SK-N-SH treated with all-trans-retinoic acid at 6 μM for 48 hours (cell line): ENCODE data around the gene PPP2R5A.

Source experiments
- ATAC-seq: fragments of 200-7000 bp; cut with Tn5 transposase; 3 replicates; pipeline ENCODE4 v1.9.1; 2020; ENCODE audit warnings: mild to moderate bottlenecking, moderate library complexity
- ARNTL ChIP-seq: fragments of 450-650 bp; formaldehyde crosslinking; IDR thresholded peaks from 2 replicates; pipeline ENCODE4 v1.5.0; 2020; ENCODE audit warnings: low read depth, mild to moderate bottlenecking, moderate library complexity, borderline replicate concordance
- BACH2 ChIP-seq: fragments of 250-450 bp; sonication (Bioruptor Pico); IDR thresholded peaks from 2 replicates; pipeline ENCODE4 v1.9.0; 2021; ENCODE audit warnings: mild to moderate bottlenecking, borderline replicate concordance
- CSDC2 ChIP-seq: fragments of 250-450 bp; sonication (Bioruptor Pico); IDR thresholded peaks from 2 replicates; pipeline ENCODE4 v1.5.0; 2020; ENCODE audit warnings: mild to moderate bottlenecking, moderate library complexity
- CSRNP3 ChIP-seq: fragments of 250-450 bp; sonication (Bioruptor Pico); IDR thresholded peaks from 2 replicates; pipeline ENCODE4 v1.5.1; 2021; ENCODE audit warnings: mild to moderate bottlenecking, moderate library complexity
- ESRRG ChIP-seq: fragments of 250-450 bp; sonication (Bioruptor Pico); IDR thresholded peaks from 2 replicates; pipeline ENCODE4 v1.6.1; 2021; ENCODE audit warnings: mild to moderate bottlenecking
- GLIS3 ChIP-seq: fragments of 250-450 bp; sonication (Bioruptor Pico); IDR thresholded peaks from 2 replicates; pipeline ENCODE4 v1.5.0; 2020; ENCODE audit warnings: mild to moderate bottlenecking, moderate library complexity
- ISL1 ChIP-seq: fragments of 250-450 bp; sonication (Bioruptor Pico); IDR thresholded peaks from 2 replicates; pipeline ENCODE4 v2.1.2; 2022; ENCODE audit warnings: mild to moderate bottlenecking, moderate library complexity
- OSR1 ChIP-seq: fragments of 250-450 bp; sonication (Bioruptor Pico); IDR thresholded peaks from 2 replicates; pipeline ENCODE4 v1.8.0; 2022; ENCODE audit warnings: moderate library complexity, mild to moderate bottlenecking, inconsistent platforms
- POU6F1 ChIP-seq: fragments of 250-450 bp; sonication (Bioruptor Pico); IDR thresholded peaks from 2 replicates; pipeline ENCODE4 v1.8.0; 2021; ENCODE audit warnings: low read depth, mild to moderate bottlenecking, moderate library complexity, borderline replicate concordance
- PPARA ChIP-seq: fragments of 250-450 bp; sonication (Bioruptor Pico); IDR thresholded peaks from 2 replicates; pipeline ENCODE4 v1.5.0; 2020; ENCODE audit warnings: mild to moderate bottlenecking, borderline replicate concordance
- RARB ChIP-seq: fragments of 250-450 bp; sonication (Bioruptor Pico); IDR thresholded peaks from 2 replicates; pipeline ENCODE4 v1.8.0; 2021; ENCODE audit warnings: mild to moderate bottlenecking, moderate library complexity
- SNAI2 ChIP-seq: fragments of 250-450 bp; sonication (Bioruptor Pico); IDR thresholded peaks from 2 replicates; pipeline ENCODE4 v1.5.0; 2020; ENCODE audit warnings: mild to moderate bottlenecking, moderate library complexity
- TCF4 ChIP-seq: fragments of 250-450 bp; sonication (Bioruptor Pico); IDR thresholded peaks from 2 replicates; pipeline ENCODE4 v1.8.0; 2021; ENCODE audit warnings: mild to moderate bottlenecking, moderate library complexity, borderline replicate concordance
- TOX ChIP-seq: fragments of 250-450 bp; sonication (Bioruptor Pico); IDR thresholded peaks from 2 replicates; pipeline ENCODE4 v1.8.0; 2021; ENCODE audit warnings: mild to moderate bottlenecking, moderate library complexity, borderline replicate concordance
- ZC3H10 ChIP-seq: fragments of 250-450 bp; sonication (Bioruptor Pico); IDR thresholded peaks from 2 replicates; pipeline ENCODE4 v1.5.1; 2021; ENCODE audit warnings: mild to moderate bottlenecking, moderate library complexity
- ZFP3 ChIP-seq: fragments of 250-450 bp; sonication (Bioruptor Pico); IDR thresholded peaks from 2 replicates; pipeline ENCODE4 v1.5.0; 2020; ENCODE audit warnings: mild to moderate bottlenecking, moderate library complexity
- ZFP30 ChIP-seq: fragments of 450-650 bp; formaldehyde crosslinking; IDR thresholded peaks from 2 replicates; pipeline ENCODE4 v1.5.0; 2022; ENCODE audit warnings: mild to moderate bottlenecking, moderate library complexity
- ZNF565 ChIP-seq: fragments of 450-650 bp; formaldehyde crosslinking; conservative IDR thresholded peaks from 2 replicates; pipeline ENCODE4 v1.5.0; 2020; ENCODE audit warnings: low read depth, mild to moderate bottlenecking, moderate library complexity
- ZNF70 ChIP-seq: fragments of 450-650 bp; formaldehyde crosslinking; IDR thresholded peaks from 2 replicates; pipeline ENCODE4 v1.5.0; 2020; ENCODE audit warnings: mild to moderate bottlenecking, moderate library complexity
- ZNF8 ChIP-seq: fragments of 450-650 bp; formaldehyde crosslinking; IDR thresholded peaks from 2 replicates; pipeline ENCODE4 v1.5.0; 2020; ENCODE audit warnings: mild to moderate bottlenecking, moderate library complexity
- TF ChIP-seq, protein P1 (sequence below): fragments of 250-450 bp; sonication (Bioruptor Pico); IDR thresholded peaks from 2 replicates; pipeline ENCODE4 v1.5.0; 2020; ENCODE audit warnings: mild to moderate bottlenecking, moderate library complexity

Gene PPP2R5A

GRCh38 chr1:212366901-212367300, 81.7 kb downstream of the PPP2R5A start:
- peak; percentile 49 for ATAC-seq
- TF ChIP-seq ESRRG (CRISPR knock-in tag) (no peak), ZNF70 (no peak), SNAI2 (no peak), CSDC2 (CRISPR knock-in tag) (no peak), ZNF8 (CRISPR knock-in tag) (no peak), GLIS3 (CRISPR knock-in tag) (no peak), ARNTL (CRISPR knock-in tag) (no peak), BACH2 (no peak), TOX (CRISPR knock-in tag) (no peak)

DNA sequence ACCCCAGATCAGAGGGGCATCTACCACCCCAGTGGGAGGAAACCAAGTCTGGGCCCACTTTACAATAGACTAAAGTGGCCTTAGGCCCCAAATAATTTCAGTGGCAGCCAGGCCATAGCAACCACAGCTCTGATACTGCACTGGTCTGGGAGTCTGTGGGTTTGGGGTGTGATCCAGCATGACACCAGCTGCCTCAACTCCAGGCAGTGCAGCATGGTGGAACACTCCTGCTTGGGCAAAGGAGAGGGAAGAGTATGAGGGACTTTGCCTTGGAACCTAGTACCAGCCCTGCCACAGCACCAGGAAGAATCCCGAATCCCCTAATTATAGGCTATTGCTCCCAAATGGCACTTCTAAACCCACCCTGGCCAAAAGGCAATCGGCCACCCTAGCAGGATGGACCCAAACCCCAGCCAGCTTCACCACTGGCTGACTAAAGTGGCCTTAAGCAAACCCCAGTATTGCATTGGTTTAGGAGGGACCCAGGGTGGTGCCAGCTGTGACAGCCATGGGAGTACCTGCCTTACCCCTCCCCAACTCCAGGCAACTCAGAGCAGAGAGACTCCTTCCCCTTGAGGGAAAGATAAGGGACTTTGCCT, 82.4 kb downstream of the PPP2R5A start:
- TF ChIP-seq PPARA (CRISPR knock-in tag): no peak
- TF ChIP-seq ZNF565 (CRISPR knock-in tag): no peak
- no peak for TF ChIP-seq CSDC2 (CRISPR knock-in tag)
- TF ChIP-seq CSRNP3 (CRISPR knock-in tag): no peak
- TF ChIP-seq OSR1: no peak
- TF ChIP-seq, protein P1, sequence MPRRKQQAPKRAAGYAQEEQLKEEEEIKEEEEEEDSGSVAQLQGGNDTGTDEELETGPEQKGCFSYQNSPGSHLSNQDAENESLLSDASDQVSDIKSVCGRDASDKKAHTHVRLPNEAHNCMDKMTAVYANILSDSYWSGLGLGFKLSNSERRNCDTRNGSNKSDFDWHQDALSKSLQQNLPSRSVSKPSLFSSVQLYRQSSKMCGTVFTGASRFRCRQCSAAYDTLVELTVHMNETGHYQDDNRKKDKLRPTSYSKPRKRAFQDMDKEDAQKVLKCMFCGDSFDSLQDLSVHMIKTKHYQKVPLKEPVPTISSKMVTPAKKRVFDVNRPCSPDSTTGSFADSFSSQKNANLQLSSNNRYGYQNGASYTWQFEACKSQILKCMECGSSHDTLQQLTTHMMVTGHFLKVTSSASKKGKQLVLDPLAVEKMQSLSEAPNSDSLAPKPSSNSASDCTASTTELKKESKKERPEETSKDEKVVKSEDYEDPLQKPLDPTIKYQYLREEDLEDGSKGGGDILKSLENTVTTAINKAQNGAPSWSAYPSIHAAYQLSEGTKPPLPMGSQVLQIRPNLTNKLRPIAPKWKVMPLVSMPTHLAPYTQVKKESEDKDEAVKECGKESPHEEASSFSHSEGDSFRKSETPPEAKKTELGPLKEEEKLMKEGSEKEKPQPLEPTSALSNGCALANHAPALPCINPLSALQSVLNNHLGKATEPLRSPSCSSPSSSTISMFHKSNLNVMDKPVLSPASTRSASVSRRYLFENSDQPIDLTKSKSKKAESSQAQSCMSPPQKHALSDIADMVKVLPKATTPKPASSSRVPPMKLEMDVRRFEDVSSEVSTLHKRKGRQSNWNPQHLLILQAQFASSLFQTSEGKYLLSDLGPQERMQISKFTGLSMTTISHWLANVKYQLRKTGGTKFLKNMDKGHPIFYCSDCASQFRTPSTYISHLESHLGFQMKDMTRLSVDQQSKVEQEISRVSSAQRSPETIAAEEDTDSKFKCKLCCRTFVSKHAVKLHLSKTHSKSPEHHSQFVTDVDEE: no peak
- no peak for TF ChIP-seq ISL1 (CRISPR knock-in tag)
- TF ChIP-seq SNAI2: no peak
- TF ChIP-seq ZC3H10 (CRISPR knock-in tag): no peak
- no peak for TF ChIP-seq ESRRG (CRISPR knock-in tag)
- TF ChIP-seq, all 23 proteins: peak for 0

GRCh38 chr1:212368073-212368484, 82.9 kb downstream of the PPP2R5A start:
- peak; percentile 99 for ATAC-seq

More for the DNA sequence above, 82.4 kb downstream of the PPP2R5A start:
- peak; percentile 65; the same call in 2 of the 3 replicates for ATAC-seq

GRCh38 chr1:212375986-212376385, 90.8 kb downstream of the PPP2R5A start:
- ATAC-seq: no peak
- TF ChIP-seq ESRRG (CRISPR knock-in tag): no peak
- no peak for TF ChIP-seq ARNTL (CRISPR knock-in tag)
- no peak for TF ChIP-seq RARB (CRISPR knock-in tag)
- TF ChIP-seq CSRNP3 (CRISPR knock-in tag): no peak
- no peak for TF ChIP-seq ZFP3
- TF ChIP-seq, protein P1: no peak
- no peak for TF ChIP-seq TCF4 (CRISPR knock-in tag)
- no peak for TF ChIP-seq ZNF565 (CRISPR knock-in tag)
- TF ChIP-seq BACH2: no peak

More at GRCh38 chr1:212368073-212368484, 82.9 kb downstream of the PPP2R5A start:
- no peak for TF ChIP-seq ZFP30 (CRISPR knock-in tag)
- TF ChIP-seq POU6F1 (CRISPR knock-in tag): no peak
- TF ChIP-seq SNAI2: no peak
